Astrocyte (in vitro differentiated cells and primary cell): ENCODE results near the gene PET100.

Experiments used
- EZH2 ChIP-seq: IDR thresholded peaks from 2 replicates; pipeline ENCODE4 v1.6.1; 2012; ENCODE audit warnings: mild to moderate bottlenecking, low read length, inconsistent platforms; ENCODE audit not compliant: insufficient read depth
- TF ChIP-seq, protein P1 (sequence below): IDR thresholded peaks from 2 replicates; pipeline ENCODE4 v1.5.1; 2011; ENCODE audit warnings: low read depth, mild to moderate bottlenecking, inconsistent platforms, low read length, moderate library complexity; ENCODE audit not compliant: insufficient read depth

DNA sequence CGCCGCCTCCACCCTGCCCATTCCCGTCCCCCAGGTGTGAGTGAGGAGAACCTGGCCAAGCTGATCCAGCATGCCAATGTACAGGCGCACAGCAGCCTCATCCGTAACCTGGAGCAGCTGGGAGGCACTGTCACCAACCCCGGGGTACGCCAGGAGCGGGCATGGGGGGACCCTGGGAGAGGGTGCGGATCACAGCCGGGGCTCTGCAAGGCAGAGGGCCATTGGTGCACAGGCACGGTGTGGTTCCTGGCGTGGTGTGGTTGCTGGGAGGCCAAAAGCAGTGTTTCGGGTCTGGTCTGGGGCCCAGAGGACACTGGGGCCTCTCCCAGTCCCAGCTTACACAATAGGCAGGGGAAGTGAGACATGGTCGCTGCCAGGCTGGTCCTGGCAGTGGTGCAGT lies 15.6 kb downstream of the PET100 start:
- TF ChIP-seq, protein P1, sequence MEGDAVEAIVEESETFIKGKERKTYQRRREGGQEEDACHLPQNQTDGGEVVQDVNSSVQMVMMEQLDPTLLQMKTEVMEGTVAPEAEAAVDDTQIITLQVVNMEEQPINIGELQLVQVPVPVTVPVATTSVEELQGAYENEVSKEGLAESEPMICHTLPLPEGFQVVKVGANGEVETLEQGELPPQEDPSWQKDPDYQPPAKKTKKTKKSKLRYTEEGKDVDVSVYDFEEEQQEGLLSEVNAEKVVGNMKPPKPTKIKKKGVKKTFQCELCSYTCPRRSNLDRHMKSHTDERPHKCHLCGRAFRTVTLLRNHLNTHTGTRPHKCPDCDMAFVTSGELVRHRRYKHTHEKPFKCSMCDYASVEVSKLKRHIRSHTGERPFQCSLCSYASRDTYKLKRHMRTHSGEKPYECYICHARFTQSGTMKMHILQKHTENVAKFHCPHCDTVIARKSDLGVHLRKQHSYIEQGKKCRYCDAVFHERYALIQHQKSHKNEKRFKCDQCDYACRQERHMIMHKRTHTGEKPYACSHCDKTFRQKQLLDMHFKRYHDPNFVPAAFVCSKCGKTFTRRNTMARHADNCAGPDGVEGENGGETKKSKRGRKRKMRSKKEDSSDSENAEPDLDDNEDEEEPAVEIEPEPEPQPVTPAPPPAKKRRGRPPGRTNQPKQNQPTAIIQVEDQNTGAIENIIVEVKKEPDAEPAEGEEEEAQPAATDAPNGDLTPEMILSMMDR = no peak
- TF ChIP-seq EZH2 = no peak
